ENCODE results near the gene RANBP9.

Gene RANBP9

DNA sequence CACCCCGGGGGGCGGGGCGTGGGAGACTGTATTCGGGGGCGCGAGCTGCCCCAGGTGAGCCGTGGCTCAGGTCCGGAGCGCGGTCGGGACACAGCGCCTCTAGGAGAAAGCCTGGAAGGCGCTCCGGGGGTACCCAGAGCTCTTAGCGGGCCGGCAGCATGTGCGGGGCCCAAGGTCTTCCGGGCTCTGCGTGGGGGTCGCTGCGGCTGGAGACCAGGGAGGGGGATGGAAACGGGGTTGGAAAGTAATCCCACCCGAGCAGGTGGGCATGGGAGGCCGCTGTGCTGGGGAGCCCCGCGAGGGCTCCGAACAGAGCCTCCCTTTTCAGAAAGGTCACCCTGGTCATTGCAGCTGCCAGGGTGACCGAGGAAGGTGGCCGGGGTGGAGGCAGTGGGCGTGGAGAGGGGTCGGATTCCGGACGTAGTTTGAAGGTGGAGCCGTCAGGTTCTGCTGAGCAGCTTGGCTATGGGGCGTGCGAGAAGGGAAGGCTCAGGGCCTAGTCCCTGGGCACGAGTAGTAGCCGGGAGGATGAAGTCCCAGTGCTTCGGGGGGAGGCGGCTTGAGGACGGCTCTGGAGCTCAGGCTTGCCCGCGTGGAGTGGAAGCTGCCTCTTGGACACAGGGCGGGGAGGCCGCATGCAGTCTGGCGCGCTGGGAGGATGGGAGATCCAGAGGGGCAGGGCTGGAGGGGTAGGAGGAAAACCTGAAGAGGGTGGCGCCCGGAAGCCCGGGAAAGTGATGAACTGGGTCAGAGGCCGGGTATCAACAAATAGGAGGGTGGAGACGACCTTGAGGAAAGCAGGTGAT, 136.9 kb downstream of the RANBP9 start, which contains the start of gene SIRT5:
TSS of gene SIRT5 (plus strand) at position 31 of the 806 bp plus-strand sequence. CDS start 9,510 bp downstream, outside the sequence.
- TF ChIP-seq, protein P1, sequence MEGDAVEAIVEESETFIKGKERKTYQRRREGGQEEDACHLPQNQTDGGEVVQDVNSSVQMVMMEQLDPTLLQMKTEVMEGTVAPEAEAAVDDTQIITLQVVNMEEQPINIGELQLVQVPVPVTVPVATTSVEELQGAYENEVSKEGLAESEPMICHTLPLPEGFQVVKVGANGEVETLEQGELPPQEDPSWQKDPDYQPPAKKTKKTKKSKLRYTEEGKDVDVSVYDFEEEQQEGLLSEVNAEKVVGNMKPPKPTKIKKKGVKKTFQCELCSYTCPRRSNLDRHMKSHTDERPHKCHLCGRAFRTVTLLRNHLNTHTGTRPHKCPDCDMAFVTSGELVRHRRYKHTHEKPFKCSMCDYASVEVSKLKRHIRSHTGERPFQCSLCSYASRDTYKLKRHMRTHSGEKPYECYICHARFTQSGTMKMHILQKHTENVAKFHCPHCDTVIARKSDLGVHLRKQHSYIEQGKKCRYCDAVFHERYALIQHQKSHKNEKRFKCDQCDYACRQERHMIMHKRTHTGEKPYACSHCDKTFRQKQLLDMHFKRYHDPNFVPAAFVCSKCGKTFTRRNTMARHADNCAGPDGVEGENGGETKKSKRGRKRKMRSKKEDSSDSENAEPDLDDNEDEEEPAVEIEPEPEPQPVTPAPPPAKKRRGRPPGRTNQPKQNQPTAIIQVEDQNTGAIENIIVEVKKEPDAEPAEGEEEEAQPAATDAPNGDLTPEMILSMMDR (IDR thresholded peaks at IDR 0.05; ENCODE audit: low read depth, low read length) = no peak; the same call in 1 of the 2 replicates
- peak; percentile 39 for DNase-seq (ENCODE audit: extremely low read depth, low read depth)

- TF ChIP-seq, protein P1 (IDR thresholded peaks at IDR 0.05; ENCODE audit: low read depth, low read length) = peak; percentile 38
- DNase-seq (ENCODE audit: extremely low read depth, low read depth) = peak; percentile 80
Observed at GRCh38 chr6:13574149-13574570, 137.5 kb downstream of the RANBP9 start.

DNA sequence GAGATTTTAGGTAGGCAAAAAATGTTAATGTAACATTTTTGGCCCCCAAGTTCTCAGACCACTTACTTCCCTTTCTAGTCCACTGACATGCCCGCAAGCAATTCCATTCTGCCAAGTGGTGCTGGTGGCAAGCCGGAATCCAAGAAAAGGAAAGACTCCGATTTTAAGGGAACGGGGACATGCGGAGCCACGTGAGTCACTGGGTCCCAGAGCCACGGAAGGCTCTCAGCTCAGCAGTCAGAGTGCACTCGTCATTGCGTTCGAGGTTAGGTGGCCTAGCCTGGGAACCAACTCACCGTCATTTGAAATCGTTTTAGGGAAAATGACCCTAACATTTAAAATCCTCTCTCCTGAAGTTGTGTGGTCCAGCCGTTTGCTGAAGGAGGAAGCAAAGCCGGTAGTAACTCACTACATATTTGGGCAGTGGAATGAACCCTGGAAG, 137.9 kb downstream of the RANBP9 start:
- TF ChIP-seq, protein P1 (IDR thresholded peaks at IDR 0.05; ENCODE audit: low read depth, low read length) = no peak
- no peak for DNase-seq (ENCODE audit: extremely low read depth, low read depth)

GRCh38 chr6:13572951-13573654, 138.5 kb downstream of the RANBP9 start:
- DNase-seq (ENCODE audit: extremely low read depth, low read depth) = no peak
- TF ChIP-seq, protein P1 (IDR thresholded peaks at IDR 0.05; ENCODE audit: low read depth, low read length) = no peak

DNA sequence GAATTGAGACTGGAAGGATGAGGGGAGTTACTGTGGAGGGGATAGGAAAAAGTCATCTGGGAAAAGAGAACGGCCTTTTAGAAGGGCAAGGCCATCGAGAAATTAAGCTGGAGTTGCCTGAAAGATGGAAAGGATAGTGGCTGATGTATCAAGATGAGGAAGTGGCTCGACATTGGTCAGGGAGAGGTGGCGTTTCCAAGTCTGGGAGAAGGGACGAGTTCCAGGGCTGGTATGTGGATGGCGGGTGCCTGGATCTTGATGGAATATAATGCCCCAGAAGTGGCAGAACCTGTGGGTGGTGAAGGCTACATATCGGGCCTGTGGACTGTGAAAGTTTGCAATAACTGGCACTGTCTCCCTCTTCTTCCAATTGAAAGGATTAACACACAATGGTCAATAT, 139.4 kb downstream of the RANBP9 start:
- DNase-seq (ENCODE audit: extremely low read depth, low read depth) = no peak
- TF ChIP-seq, protein P1 (IDR thresholded peaks at IDR 0.05; ENCODE audit: low read depth, low read length) = no peak

All from AG09319 (cell line).